Activated CD4-positive, alpha-beta memory T cell treated with anti-CD3 and anti-CD28 coated beads, Interleukin-2, amount 10 ng/mL, durations not matched to agents 7 days and 5 days (primary cell): ENCODE data around the gene TFR2. TPM values are rescaled to one million over a fixed set of nuclear protein-coding genes. Genes with fewer than 3 reads are reported as not detected.
A peak's percentile ranks its signal among the peaks of the same experiment; 100 is the strongest.

Source experiments
- CTCF ChIA-PET: fragments of 350-600 bp; sonication (Branson Sonifier 250); formaldehyde crosslinking; loops from one replicate; lab custom pipeline; 2021; ENCODE audit warnings: antibody characterized with exemption, inconsistent platforms; lab: Charles Lee
- POLR2A ChIA-PET: fragments of 350-600 bp; sonication (Branson Sonifier 250); formaldehyde crosslinking; loops from one replicate; lab custom pipeline; 2021; ENCODE audit warnings: antibody characterized with exemption; lab: Charles Lee
- DNase-seq: peaks from one replicate; pipeline ENCODE4 v3.0.0-alpha.2; 2020
- H3K27ac Mint-ChIP-seq: one replicate; pipeline ENCODE4 v1.8.0; 2021; ENCODE audit warnings: mild to moderate bottlenecking, mixed read lengths
- H3K27me3 Mint-ChIP-seq: one replicate; pipeline ENCODE4 v1.8.0; 2021; ENCODE audit warnings: mixed read lengths
- H3K36me3 Mint-ChIP-seq: one replicate; pipeline ENCODE4 v1.8.0; 2021; ENCODE audit warnings: low read depth, mixed read lengths
- H3K4me1 Mint-ChIP-seq: one replicate; pipeline ENCODE4 v1.8.0; 2021; ENCODE audit warnings: mixed read lengths
- H3K4me3 Mint-ChIP-seq: one replicate; pipeline ENCODE4 v1.8.0; 2021; ENCODE audit warnings: mild to moderate bottlenecking, mixed read lengths
- H3K9me3 Mint-ChIP-seq: one replicate; pipeline ENCODE4 v1.8.0; 2021; ENCODE audit warnings: mixed read lengths
- total RNA-seq, 2 experiments: library from RNA; stranded (reverse); gene quantifications; one replicate each; pipeline ENCODE4 v1.2.3, GENCODE V29; 2021

The TFR2 gene
- total RNA-seq, 2 experiments from 2014 or later = 8.8 to 9.2 TPM

DNA sequence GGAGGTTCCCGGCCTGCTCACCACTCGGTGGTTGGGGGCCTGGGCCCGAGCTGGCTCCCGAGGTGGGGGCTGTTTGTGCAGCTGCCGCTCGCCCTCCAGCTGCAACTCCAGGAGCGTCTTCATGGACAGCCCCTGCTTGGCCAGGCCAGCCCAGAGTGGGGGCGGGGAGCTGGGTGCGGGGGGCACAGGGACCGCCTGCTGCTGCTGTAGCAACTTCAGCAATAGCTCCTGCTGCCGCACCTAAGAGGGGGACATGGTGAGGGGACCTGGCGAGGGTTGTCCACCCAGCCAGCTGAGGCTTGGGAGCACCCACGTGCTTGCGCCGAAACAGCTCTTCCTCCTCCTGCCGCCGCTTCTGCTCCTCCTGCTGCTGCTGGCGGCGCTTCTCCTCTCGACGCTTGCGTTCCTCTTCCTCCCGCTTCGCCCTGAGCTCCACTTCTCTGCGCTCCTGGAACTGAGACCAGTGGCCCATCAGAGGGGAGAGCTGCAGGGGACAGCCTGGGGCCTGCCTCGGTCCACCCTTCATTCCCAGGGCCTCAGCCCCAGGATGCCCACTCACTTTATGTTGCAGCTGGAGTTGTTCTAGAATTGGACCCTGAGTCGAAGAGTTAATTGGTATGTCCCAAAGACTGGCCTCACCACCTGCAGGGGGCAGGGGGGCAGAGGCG lies 41.8 kb upstream of the TFR2 start:
- H3K4me3 Mint-ChIP-seq = no peak overlapping the region

DNA sequence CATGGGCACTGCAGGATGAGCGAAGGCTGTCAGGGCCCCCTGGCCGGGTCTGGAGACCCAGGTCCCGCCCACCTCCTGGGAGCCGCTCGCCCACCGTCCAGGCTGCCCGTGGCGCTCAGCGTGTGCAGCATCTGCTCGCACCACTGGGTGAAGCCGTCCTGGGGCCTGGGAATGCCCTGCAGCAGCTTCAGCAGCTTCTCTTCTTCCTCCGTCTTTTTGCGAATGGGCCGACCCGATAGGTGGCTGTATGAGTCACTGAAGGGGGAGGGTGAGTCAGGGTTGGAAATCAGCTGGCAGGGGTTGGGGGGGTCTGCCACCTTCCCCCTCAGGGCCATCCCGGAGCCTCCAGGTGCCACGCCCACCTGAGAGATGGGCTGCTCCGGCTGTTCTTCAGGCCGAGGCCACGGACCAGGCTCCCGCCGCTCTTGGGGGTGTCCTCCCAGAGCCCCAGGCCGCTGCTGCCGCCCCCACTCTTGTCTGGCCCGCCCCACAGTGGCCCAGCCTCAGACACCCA lies 40.9 kb upstream of the TFR2 start:
- no peak overlapping the region for H3K27ac Mint-ChIP-seq
- DNase-seq = no peak
- CTCF ChIA-PET = interaction anchor here (1.7 kb wide), 1 partner anchor 23 kb away, joined by 7 read pairs; the partner anchor contains the start of gene POP7
- H3K4me3 Mint-ChIP-seq = no peak overlapping the region
- H3K27me3 Mint-ChIP-seq = no peaks in the 10 kb centered on the region
- H3K9me3 Mint-ChIP-seq = no peaks in the 10 kb centered on the region
- H3K36me3 Mint-ChIP-seq = peaks cover 42% of the 10 kb centered on the region
- POLR2A ChIA-PET = interaction anchor here (0.8 to 5.4 kb wide), 8 partner anchors 10 to 98 kb away, joined by 3 to 51 read pairs (median 7); partner anchors contain the start of genes FBXO24, GIGYF1, LRCH4 and MOSPD3
- peaks cover 27% of the 10 kb centered on the region for H3K4me1 Mint-ChIP-seq

More for the DNA sequence above, 41.8 kb upstream of the TFR2 start:
- ChIA-PET CTCF (interaction anchor here (0.8 to 1.7 kb wide), 4 partner anchors 9 to 49 kb away, joined by 3 to 7 read pairs (median 4); partner anchors contain the start of genes GIGYF1 and POP7), POLR2A (interaction anchor here (0.7 to 5.4 kb wide), 8 partner anchors 9 to 111 kb away, joined by 3 to 51 read pairs (median 3); partner anchors contain the start of genes GIGYF1 and MOSPD3)
- H3K27me3 Mint-ChIP-seq = no peaks in the 10 kb centered on the region
- no peaks in the 10 kb centered on the region for H3K9me3 Mint-ChIP-seq
- H3K4me1 Mint-ChIP-seq = peaks cover 25% of the 10 kb centered on the region
- DNase-seq = no peak
- peaks cover 42% of the 10 kb centered on the region for H3K36me3 Mint-ChIP-seq
- no peak overlapping the region for H3K27ac Mint-ChIP-seq

DNA sequence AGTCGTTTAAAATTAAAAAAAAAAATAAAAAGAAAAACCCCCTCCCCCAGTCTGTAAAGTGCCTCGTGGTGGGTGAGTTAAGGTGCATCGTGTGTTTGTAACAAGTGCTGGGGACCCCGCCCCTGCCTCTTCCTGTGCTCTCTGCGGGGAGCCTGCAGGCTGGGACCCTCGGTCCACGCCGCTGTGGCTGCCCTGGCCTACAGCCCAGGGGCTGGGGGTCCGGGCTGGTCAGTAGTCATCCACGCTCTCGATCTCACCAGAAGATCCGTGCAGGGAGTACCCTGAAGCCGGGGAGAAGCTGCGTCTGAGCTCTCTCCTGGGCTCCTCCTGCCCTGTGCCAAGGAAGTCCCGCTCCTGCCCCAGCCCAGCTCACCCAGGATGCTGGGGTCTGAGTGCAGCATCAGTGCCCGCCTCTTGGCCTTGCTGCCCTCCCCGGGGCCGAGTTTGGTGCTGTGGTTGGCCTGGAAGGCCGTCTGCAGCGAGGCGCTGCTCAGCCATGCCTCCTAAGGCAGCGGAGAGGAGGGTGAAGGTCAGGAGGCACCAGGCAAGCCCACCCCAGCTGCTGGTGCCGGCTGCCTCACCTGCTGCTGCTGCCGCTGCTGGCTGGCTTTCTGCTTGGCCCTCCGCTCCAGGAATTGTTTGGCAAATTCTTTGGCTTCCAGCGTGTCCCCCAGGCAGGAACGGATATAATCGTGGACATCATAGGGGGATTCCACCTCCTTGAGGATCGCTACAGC lies 40.3 kb upstream of the TFR2 start:
- Mint-ChIP-seq H3K27ac (peak overlapping the region; percentile 21), H3K4me1 (peaks cover 32% of the 10 kb centered on the region), H3K36me3 (peaks cover 45% of the 10 kb centered on the region), H3K4me3 (no peak overlapping the region), H3K27me3 (no peaks in the 10 kb centered on the region), H3K9me3 (no peaks in the 10 kb centered on the region)
- CTCF ChIA-PET = interaction anchor here (1.4 to 2.0 kb wide), 2 partner anchors 24 to 69 kb away, joined by 4 to 8 read pairs; partner anchors contain the start of genes MOSPD3 and POP7
- POLR2A ChIA-PET = interaction anchor here (1.3 to 5.4 kb wide), 6 partner anchors 10 to 171 kb away, joined by 3 to 51 read pairs (median 8); partner anchors contain the start of genes FBXO24, GIGYF1, LRCH4 and MOSPD3
- no peak for DNase-seq

DNA sequence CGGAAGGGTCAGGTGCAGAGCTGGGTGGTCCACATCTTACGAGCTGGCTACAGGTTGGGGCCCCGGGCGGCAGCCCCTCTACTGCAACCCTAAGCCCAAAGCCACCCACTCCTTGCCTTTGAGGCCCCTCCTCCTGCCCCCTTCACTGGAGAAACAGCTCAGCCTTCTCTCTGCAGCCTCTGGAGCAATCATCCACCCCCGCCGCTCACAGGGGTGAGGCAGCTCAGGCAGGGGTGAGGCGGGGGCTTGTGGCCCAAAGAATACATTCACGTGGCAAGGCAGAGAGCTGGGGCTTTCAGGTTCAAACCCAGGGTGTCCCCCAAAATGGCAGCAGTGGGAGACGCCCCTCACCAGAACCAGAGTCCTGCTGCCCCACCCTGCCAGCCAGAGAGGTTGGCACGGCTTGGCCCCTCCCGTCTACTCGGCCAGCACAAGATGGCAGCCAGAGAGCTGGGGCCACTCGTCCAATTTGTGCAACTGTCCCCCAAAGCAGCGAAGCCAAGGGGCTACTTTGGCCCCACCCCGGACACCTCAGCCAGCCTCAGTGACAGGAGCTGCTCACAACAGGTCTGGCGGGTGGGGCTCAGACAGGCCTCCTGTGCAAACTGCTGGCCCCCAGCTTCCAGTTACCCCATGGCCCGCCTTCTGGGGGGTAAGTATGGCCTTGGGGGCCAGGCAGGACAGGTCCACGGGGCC lies 39.4 kb upstream of the TFR2 start:
- Mint-ChIP-seq H3K9me3 (no peaks in the 10 kb centered on the region), H3K4me1 (peaks cover 36% of the 10 kb centered on the region), H3K4me3 (no peak overlapping the region), H3K27me3 (no peaks in the 10 kb centered on the region), H3K27ac (peak overlapping the region; percentile 31), H3K36me3 (peaks cover 49% of the 10 kb centered on the region)
- POLR2A ChIA-PET = interaction anchor here (1.0 to 5.4 kb wide), 8 partner anchors 11 to 172 kb away, joined by 3 to 51 read pairs (median 7); partner anchors contain the start of genes FBXO24, GIGYF1, LRCH4 and MOSPD3
- CTCF ChIA-PET = interaction anchor here (1.1 to 2.0 kb wide), 4 partner anchors 10 to 75 kb away, joined by 3 to 8 read pairs (median 4); partner anchors contain the start of genes MOSPD3 and POP7
- no peak for DNase-seq

DNA sequence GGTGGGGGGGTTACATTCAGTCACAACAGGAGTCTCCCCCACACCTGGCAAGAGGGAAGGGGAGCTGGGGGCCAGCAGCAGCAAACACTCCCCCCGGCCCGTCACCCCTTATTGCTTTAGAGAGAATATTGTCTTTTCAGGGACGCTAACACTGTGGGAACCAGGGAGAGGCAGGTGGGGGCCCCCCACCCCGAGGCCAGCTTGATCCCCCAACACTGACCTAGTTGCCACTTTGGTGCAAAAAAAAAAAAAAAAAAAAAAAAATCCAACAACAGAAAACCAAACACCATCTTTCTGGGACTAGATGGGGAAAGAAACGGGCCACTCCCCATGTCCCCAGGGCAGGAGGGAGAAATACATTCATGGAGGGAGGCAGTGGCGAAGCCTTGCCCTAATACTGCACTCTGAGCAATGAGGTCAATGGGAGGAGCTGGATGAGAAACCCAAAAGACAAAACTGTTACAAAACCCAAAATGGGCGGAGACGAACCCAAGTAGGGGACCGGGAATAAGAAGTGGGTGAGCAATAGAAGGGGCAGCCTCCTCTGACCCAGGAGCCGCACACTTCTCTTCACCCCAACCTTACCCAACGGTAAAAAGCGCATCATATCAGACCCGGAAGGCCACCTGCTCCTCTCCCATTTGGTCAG lies 38.7 kb upstream of the TFR2 start:
- ChIA-PET CTCF (interaction anchor here (1.1 to 2.0 kb wide), 5 partner anchors 10 to 131 kb away, joined by 3 to 8 read pairs (median 5); partner anchors contain the start of genes MOSPD3 and POP7), POLR2A (interaction anchor here (1.0 to 5.4 kb wide), 8 partner anchors 12 to 172 kb away, joined by 3 to 51 read pairs (median 7); partner anchors contain the start of genes FBXO24, GIGYF1, LRCH4 and MOSPD3)
- Mint-ChIP-seq H3K36me3 (peaks cover 45% of the 10 kb centered on the region), H3K27me3 (no peaks in the 10 kb centered on the region), H3K9me3 (no peaks in the 10 kb centered on the region), H3K4me3 (no peak overlapping the region), H3K27ac (peak overlapping the region; percentile 31), H3K4me1 (peaks cover 36% of the 10 kb centered on the region)
- DNase-seq = no peak

DNA sequence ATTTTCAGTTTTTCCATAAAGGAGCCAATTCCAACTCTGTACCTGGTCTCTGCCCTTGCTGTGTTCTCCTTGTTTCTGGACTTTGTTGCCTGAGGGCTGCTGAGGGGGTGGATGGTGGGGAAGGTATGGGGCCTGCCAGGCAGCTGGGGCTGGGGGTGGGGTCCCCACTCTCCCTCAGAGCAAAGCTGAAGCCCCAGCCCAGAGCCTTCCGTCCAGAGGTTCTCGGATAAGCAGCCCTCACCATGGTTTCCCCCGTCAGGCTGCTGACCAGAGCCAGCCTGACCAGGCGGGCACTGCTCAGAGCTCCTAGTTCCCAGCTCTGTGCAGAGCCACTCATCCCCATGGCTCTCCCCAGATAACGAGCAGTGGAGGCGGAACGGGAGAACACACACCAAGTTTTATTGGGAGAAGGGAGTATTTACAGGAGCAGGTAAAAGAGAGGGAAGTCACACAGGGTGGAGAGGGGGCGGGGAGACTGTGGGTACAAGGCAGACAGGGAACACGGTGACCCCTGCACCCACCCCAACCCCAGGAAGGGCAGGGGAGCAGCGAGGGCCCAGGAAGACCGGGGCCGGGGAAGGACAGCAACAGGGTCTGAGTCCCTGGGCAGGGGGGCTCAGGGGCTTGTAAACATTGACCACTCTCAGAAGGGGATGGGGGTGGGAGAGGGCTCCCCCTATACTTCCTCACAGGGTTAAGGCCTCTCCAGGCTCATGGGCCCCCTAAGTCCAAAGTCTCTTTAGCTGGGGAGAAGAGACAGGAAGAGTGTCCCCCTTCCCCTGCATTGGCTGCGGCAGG lies 38.0 kb upstream of the TFR2 start:
- POLR2A ChIA-PET = interaction anchor here (1.0 to 5.4 kb wide), 6 partner anchors 13 to 111 kb away, joined by 3 to 51 read pairs (median 6); partner anchors contain the start of genes GIGYF1 and POP7
- DNase-seq = no peak
- CTCF ChIA-PET = interaction anchor here (1.2 to 2.0 kb wide), 3 partner anchors 11 to 130 kb away, joined by 5 to 8 read pairs (median 5); partner anchors contain the start of gene POP7

DNA sequence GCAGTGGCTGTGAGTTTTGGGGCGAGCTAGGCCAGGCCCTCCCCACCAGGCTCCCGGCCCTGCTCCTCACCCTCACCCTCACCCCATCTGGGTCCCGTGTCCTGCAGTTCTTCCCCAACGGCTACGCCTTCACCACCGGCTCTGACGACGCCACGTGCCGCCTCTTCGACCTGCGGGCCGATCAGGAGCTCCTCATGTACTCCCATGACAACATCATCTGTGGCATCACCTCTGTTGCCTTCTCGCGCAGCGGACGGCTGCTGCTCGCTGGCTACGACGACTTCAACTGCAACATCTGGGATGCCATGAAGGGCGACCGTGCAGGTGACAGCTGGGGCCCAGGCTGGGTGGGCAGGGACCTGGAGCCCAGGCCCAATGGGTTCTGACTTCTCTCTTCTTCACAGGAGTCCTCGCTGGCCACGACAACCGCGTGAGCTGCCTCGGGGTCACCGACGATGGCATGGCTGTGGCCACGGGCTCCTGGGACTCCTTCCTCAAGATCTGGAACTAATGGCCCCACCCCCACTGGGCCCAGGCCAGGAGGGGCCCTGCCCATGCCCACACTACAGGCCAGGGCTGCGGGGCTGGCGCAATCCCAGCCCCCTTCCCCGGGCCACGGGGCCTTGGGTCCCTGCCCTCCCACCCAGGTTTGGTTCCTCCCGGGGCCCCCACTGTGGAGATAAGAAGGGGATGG lies 37.1 kb upstream of the TFR2 start:
- H3K36me3 Mint-ChIP-seq = peaks cover 54% of the 10 kb centered on the region
- no peak overlapping the region for H3K4me3 Mint-ChIP-seq
- H3K27ac Mint-ChIP-seq = peak overlapping the region; percentile 71

More for the DNA sequence above, 38.0 kb upstream of the TFR2 start:
- H3K27ac Mint-ChIP-seq = no peak overlapping the region
- no peak overlapping the region for H3K4me3 Mint-ChIP-seq
- peaks cover 50% of the 10 kb centered on the region for H3K36me3 Mint-ChIP-seq
- H3K9me3 Mint-ChIP-seq = no peaks in the 10 kb centered on the region
- H3K27me3 Mint-ChIP-seq = no peaks in the 10 kb centered on the region
- H3K4me1 Mint-ChIP-seq = peaks cover 36% of the 10 kb centered on the region

DNA sequence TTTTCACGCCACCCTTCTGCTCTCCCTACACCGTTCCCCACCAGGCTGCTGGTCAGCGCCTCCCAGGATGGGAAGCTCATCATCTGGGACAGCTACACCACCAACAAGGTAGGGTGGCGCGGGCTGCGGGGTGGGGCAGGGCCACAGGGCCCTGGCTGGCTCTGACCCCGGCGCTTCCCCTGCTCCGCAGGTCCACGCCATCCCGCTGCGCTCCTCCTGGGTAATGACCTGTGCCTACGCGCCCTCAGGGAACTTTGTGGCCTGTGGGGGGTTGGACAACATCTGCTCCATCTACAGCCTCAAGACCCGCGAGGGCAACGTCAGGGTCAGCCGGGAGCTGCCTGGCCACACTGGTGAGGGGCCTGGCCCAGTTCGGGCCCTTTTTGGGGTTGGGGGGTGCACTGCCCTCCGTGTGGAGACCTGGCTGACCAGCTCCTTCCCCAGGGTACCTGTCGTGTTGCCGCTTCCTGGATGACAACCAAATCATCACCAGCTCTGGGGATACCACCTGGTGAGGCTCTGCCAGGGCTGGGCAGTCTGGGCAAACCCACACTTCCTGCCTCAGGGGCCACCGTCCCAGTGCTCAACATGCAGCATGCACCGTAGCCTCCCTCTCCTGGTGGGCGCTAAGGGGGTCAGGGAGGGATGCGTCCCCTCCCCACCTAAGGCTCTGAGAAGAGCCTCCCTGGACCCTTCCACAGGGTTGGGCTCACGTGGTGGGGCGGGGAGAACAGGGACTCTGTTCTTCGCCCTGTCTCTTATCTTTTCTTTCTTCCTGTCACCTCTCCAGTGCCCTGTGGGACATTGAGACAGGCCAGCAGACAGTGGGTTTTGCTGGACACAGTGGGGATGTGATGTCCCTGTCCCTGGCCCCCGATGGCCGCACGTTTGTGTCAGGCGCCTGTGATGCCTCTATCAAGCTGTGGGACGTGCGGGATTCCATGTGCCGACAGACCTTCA lies 36.2 kb upstream of the TFR2 start:
- peak overlapping the region; percentile 43 for H3K4me3 Mint-ChIP-seq
- no peaks in the 10 kb centered on the region for H3K27me3 Mint-ChIP-seq
- ChIA-PET POLR2A (interaction anchor here (0.9 to 3.7 kb wide), 8 partner anchors 12 to 241 kb away, joined by 3 to 30 read pairs (median 6); partner anchors contain the start of genes FBXO24, LRCH4, MOSPD3 and POP7), CTCF (interaction anchor here (0.6 to 3.9 kb wide), 3 partner anchors 12 to 64 kb away, joined by 3 to 23 read pairs (median 5); no protein-coding TSS in a partner anchor)
- peaks cover 42% of the 10 kb centered on the region for H3K4me1 Mint-ChIP-seq
- DNase-seq = no peak
- peak overlapping the region; percentile 71 for H3K27ac Mint-ChIP-seq
- H3K9me3 Mint-ChIP-seq = no peaks in the 10 kb centered on the region
- H3K36me3 Mint-ChIP-seq = peaks cover 50% of the 10 kb centered on the region

More for the DNA sequence above, 37.1 kb upstream of the TFR2 start:
- POLR2A ChIA-PET = interaction anchor here (0.9 to 1.6 kb wide), 4 partner anchors 21 to 73 kb away, joined by 3 to 7 read pairs (median 4); partner anchors contain the start of gene MOSPD3
- no peaks in the 10 kb centered on the region for H3K9me3 Mint-ChIP-seq
- CTCF ChIA-PET = interaction anchor here (3.9 kb wide), 1 partner anchor 14 kb away, joined by 23 read pairs; no protein-coding TSS in a partner anchor
- no peaks in the 10 kb centered on the region for H3K27me3 Mint-ChIP-seq
- DNase-seq = no peak
- H3K4me1 Mint-ChIP-seq = peaks cover 36% of the 10 kb centered on the region

DNA sequence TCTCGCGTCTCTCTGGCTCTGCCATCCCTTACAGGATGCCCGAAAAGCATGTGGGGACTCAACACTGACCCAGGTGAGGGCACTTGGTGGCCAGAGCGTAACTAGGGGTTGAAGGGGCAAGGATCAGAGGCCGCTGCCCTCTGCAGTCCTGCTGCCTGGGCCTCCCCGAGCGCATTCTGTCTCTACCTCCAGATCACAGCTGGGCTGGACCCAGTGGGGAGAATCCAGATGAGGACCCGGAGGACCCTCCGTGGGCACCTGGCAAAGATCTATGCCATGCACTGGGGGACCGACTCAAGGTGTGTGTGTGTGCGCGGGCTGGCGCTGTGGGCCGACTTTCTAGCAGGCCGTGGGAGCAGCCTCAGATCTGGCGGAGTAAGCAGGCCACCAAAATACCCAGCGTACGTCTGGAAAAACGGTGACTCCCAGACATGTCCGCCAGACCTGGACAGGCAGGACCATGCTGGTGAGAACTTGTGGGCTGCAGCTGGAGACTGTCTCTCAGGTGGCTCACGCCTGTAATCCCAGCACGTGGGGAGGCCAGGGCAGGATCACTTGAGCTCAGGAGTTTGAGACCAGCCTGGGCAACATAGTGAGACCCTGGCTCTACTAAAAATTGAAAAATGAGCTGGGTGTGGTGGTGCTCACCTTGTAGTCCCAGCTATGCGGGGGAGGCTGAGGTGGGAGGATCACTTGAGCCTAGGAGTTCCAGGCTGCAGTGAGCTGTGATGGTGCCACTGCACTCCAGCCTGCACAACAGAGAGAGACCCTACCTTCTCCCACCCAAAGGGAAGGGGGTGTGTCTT lies 35.4 kb upstream of the TFR2 start:
- Mint-ChIP-seq H3K4me1 (peaks cover 41% of the 10 kb centered on the region), H3K27me3 (no peaks in the 10 kb centered on the region), H3K4me3 (peak overlapping the region; percentile 87), H3K9me3 (no peaks in the 10 kb centered on the region), H3K27ac (peak overlapping the region; percentile 93), H3K36me3 (peaks cover 45% of the 10 kb centered on the region)
- no peak for DNase-seq
- ChIA-PET CTCF (interaction anchor here (0.6 to 3.9 kb wide), 4 partner anchors 13 to 63 kb away, joined by 3 to 23 read pairs (median 6); partner anchors contain the start of gene POP7), POLR2A (interaction anchor here (0.5 to 4.5 kb wide), 12 partner anchors 13 to 240 kb away, joined by 3 to 38 read pairs (median 6); partner anchors contain the start of genes FBXO24, LRCH4, MOSPD3 and POP7)
